Activated T-cell treated with anti-CD3 and anti-CD28 coated beads for 4 hours (primary cell): Measurements from ENCODE around the gene MEI1.

Experiments
- DNase-seq: peaks from one replicate; pipeline ENCODE4 v3.0.0-alpha.2; 2020

MEI1 gene

DNA sequence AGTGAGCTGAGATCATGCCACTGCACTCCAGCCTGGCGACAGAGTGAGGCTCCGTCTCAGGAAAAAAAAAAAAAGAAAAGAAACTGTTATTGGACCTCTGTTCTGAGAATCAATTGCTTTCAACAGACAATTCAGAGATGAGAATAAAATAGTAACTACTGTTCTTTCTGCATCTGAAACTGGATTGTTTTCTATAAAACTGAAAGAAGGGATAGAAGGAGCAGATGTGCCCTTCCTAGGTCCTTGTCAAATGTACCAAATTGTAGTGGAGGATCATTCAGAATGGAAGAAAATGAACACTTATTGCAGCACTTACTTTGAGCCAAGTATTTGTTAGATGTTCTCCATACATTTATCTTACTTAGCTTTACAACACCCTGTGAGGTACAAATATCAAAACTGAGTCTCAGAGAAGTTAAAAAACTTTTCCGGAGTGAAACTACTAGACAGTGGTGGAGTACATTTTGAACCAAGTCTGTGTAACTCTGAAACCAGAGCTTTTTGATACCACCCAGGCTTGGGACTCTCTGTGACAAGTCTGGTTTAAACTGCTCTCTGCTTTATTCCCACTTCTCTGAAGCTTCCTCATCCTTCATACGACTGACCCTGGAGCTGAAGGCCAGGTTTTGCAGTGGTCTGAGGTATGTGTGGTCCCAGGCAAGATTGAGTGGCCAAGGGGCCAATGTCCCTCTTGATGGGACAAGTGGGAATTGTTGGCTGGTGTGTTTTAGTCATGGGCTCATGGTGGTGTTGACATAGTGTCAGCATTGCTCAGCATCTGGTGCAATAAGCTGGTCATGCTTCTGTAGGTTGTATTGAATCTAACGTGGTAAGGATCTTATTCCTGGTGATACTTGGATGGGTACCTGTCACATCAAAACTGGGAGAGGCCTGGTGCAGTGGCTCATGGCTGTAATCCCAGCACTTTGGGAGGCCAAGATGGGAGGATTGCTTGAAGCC is 53.0 kb downstream of the MEI1 start:
- no peak for DNase-seq

DNA sequence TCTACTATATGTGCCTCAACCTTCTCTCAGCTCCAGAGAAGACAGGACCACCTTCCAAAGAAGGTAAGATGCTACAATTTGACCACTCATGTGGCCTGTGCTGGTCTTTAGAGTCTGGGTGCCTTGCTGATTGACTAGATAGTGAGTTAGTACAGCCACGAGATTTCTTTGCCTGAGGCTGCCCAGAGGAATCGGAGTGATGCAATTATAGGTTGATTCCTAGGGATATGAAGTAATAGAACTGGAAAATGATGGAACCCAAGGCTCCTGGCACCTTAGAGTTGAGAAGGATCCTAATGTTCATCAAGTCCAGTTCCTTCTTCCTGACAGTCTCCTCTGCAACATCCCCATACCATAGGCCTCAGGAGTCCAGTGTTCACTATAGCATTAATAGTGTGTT is 54.7 kb downstream of the MEI1 start:
- DNase-seq = no peak

DNA sequence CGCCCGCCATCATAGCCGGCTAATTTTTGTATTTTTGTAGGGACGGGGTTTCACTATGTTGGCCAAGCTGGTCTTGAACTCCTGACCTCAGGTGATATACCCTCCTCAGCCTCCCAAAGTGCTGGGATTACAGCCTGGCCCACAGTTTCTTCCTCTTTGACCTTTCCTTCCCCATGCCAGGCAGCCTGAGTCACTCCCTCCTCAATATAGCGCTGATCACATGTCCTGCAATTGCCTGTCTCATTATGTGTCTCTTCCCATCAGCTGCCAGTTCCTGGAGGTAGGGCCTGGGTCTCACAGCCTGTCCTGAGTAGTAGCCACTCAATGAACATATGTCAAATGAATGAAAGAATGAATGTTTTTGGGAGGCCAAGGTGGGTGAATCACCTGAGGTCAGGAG is 58.2 kb downstream of the MEI1 start:
- DNase-seq = no peak

DNA sequence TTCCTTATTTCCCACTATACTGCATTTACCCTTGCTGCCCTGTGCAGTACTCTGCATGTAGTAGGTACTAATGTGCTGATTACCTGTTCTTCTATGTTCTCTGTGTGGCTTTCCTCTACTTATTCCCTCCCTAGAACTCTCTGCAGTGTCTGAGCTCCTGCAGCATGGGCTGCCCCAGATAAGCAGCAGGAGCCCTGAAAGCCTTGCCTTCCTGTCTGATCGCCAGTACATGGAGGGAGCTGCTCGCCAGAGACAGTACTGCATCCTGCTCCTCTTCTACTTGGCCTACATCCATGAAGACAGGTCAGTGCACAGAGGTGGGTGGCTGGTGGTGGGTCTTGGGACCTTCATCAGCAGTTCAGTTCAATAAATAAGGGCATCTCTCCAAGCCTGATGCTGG is 58.9 kb downstream of the MEI1 start:
- no peak for DNase-seq

DNA sequence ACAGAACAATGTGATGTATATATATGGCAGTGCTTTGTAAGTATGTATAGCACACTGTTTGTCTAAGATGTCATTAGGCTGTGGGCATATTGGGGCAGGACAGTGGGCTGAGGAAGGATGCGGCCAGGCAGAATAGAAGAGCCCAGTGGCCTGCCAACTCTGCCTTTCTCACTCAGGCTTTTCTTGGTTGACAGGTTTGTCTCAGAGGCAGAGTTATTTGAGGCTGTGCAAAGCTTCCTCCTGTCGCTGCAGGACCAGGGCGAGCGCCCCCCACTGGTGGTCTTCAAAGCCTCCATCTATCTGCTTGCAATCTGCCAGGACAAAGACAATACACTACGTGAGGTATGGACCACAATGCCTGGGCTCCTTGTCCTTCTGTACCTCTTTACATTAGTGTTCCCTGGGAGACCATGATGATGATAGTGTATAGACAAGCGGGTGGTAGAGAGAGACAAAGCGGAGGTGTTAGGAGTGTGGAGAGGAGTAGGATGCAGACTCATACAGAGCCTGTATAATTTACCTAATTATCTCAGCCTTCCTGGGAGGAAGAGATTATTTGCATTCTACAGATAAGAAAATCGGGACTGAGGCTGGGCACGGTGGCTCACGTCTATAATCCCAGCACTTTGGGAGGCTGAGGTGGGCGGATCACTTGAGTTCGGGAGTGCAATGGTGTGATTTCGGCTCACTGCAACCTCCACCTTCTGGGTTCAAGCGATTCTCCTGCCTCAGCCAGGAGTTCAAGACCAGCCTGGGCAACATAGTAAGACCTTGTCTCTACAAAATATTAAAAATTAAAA is 63.9 kb downstream of the MEI1 start:
- no peak for DNase-seq

DNA sequence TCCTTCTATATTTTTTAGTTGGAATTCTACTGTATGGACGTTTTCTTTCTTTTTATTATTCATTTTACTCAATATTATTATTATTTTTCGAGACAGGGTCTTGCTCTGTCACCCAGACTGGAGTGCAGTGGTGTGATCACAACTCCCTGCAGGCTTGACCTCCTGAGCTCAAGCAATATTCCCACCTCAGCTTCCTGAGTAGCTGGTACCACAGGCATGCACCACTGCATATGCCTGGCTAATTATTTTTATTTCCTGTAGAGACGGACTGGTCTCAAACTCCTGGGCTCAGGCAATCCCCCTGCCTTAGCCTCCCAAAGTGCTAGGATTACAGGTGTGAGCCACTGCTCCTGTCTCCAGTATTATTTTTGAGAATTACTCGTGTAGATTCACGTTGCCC is 67.2 kb downstream of the MEI1 start:
- no peak for DNase-seq

DNA sequence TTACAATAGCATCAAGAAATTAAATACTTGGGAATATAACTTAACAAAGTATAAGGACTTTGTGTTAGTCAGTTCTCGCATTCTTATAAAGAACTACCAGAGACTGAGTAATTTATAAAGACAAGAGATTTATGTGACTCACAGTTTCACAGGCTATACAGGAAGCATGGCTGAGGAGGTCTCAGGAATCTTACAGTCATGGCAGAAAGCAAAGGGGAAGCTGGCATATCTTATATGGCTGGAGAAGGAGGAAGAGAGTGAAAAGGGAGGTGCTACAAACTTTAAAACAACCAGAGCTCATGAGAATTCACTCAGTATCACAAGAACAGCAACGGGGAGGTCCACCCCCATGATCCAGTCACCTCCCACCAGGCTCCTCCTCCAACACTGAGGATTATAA is 69.1 kb downstream of the MEI1 start:
- DNase-seq = no peak

DNA sequence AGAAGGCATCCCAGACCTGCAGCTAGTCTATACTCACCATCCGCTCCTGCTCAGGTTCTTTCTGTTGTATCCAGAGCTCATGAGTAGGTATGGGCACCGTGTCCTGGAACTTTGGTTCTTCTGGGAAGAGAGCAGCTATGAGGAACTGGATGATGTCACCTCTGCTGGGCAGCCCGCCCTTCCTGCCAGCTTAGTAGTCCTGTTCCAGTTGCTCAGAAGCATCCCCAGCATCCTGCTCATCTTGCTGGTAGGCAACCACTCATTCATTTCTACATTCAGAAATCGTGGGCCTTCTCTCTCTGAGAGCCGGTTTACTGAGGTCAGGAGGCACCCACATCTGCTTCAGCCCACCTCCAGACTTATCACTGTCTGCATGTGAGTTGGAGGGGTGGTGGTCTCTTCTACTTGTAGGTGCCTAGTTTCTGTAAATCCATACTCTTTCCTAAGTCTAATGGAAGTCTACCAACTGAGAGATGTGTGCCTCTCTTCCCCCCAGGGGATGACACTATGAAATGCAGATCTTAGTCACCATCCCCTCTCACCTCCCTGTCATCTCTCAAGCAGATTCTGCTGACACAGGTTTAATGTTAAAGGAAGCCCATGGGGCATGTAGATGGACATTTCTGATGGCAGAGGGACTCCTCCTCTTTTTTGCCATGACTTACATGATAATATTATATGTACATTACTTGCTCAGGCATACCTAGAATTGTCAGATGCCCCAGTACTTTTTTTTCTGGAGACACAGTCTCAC is 71.6 kb downstream of the MEI1 start:
- no peak for DNase-seq

DNA sequence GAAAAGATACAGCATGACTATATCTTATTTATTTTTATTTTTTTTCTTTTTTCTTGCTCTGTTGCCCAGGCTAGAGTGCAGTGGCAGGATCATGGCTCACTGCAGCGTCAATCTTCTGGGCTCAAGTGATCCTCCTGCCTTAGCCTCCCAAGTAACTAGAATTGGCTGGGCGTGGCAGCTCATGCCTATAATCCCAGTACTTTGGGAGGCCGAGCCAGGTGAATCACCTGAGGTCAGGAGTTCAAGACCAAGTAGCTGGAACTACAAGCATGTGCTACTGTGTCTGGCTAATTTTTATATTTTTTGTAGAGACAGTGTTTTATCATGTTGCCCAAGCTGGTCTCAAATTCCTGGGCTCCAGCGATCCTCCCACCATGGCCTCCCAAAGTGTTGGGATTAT is 72.9 kb downstream of the MEI1 start:
- DNase-seq = no peak

DNA sequence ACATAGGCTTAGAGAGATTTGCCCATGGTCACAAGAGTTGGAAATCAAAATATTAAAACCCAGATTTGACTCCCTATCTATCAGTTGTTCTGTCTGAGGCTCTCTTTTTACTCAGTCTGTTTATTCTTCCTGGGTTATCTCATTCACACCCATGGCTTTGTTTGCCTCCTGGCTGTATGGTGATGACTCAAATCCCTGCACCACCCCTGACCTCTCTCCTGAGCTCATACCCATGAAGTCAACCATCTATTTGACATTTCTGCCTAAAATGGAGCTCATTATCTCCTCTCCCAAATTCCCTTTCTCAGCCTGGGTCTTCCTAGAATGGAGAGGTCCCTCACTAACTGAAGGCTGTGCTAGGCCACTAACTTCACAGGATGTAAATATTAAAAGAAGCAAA is 73.3 kb downstream of the MEI1 start:
- DNase-seq = no peak

DNA sequence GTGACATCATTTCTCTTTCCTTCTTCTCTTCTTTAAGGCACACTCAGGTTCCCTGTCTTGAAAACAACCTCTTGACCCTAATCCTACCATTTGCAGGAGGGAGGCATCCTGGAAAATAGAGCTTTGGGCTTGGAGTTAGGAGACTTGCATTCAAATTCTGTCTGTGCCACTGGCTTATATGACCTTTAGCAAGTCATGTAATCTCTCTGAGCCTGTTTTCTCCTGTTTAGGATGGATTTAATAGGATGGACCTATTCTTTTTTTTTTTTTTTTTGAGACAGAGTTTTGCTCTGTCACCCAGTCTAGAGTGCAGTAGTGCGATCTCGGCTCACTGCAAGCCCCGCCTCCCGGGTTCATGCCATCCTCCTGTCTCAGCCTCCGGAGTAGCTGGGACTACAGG is 76.0 kb downstream of the MEI1 start:
- no peak for DNase-seq

DNA sequence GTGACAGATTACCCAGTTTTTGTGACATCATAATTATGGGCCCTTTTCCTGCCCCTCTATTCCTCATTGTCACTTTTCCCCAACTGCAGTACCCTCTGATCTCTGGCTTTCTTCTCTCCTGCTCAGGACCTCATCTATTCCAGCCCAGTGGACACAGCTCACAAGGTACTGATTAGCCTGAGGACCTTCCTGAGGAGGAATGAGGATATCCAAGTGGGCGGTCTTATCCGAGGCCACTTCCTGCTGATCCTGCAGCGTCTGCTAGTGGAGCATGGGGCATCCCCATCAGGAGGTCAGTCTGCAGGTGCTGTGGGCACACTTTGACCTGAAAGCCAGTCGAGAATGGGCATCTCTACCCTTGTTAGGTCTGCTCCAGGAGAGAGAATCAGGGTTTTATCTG is 76.7 kb downstream of the MEI1 start:
- no peak for DNase-seq

DNA sequence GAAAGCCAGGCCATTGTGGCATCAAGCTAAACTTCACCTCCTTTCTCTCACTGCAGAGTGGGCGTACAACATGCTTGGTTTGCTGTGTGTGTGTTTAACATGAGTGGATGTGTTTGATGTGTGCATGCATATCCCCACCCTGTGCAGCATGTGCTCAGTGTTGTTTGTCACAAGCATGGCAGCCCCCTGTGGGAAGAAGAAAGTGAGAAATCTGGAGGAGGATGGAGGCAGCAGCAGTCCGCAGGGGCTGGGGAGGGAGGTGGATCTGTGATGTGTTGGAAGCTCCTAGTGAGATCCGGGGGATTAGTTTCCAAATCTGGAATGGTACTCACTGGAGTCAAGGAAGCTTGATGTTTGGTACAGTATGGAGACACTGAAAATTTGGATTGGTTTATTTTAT is 77.1 kb downstream of the MEI1 start:
- no peak for DNase-seq

DNA sequence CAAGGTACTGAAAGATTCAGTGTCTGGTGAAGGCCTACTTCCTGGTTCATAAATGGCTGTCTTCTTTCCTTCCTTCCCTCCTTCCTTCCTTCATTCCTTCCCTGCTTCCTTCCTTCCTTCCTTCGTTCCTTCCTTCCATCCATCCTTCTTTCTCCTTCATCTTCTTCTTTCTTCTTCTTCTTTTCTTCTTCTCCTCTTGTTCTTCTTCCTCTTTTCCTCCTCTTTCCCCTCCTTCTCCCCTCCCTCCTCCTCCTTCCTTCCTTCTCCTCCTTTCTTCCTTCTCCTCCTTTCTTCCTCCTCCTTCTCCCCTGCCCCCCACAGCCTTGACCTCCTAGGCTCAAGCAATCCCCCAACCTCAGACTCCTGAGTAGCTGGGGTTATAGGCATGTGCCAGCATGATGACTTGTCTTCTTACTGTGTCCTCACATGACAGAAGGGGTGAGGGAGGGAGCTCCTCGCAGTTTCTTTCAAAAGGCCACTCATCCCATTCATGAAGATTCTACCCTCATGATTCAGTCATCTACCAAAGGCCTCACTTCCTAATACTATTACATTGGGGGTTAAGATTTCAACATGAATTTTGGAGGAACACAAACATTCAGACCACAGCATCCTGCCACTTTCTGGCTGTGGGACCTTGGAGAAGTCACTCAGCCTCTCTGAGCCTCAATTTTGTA is 78.6 kb downstream of the MEI1 start:
- no peak for DNase-seq

DNA sequence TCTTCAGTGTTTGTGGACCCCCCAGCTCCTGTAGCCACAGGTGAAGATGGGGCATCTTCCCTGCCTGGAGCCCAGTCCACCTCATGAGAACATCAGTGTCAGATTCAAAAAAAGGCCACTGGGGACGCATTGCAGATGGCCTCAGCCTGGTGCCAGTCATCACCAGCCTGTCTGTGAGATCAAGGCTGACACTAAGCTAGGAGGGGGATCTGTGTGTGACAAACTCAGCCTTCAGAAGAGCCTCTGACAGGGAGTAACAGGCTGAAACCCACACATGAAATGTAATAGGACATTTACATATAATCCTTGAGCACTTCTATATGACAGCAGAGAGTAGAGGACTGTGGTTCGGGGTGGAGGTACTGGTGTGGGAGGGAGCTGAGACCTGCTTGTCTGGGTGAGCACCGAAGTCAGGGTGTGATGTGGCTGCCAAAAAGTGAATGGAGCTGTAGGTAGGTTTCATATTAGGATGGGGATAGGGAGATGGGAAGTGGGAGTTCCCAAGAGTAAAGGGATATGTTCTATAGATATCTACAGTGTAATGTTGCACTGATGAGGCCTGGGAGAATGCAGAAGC is 80.7 kb downstream of the MEI1 start:
- DNase-seq = no peak

DNA sequence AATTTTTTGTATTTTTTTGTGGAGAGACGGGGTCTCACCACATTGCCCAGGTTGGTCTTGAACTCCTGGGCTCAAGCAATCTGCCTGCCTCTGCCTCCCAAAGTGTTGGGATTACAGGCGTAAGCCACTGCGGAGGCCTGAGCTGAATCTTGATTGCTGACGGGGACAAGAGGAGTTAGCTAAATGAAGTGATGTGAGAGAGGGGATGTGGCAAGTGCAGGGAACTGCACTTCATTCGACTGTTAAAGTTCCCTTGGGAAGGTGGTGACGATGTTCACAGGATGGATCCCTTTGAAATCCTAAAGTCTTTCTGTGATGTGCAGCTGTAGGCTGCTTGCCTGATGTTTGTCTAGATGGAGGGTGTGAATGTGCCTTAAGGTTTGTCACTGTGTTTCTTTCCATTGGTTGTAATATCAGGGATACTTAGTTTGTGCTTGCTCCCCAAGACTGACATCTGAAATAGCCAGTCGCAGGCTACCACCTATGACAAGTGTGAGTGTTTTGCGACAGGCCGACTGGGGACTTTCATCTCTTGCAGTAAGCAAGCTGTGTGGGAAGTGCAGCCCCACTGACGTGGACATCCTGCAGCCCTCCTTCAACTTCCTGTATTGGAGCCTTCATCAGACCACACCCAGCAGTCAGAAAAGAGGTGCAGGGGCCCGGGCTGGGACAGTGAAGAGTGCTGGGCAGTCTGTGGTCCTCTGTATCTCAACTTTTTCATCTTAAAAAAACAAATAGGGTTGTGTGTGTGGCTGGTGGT is 81.6 kb downstream of the MEI1 start:
- peak; percentile 61 for DNase-seq

DNA sequence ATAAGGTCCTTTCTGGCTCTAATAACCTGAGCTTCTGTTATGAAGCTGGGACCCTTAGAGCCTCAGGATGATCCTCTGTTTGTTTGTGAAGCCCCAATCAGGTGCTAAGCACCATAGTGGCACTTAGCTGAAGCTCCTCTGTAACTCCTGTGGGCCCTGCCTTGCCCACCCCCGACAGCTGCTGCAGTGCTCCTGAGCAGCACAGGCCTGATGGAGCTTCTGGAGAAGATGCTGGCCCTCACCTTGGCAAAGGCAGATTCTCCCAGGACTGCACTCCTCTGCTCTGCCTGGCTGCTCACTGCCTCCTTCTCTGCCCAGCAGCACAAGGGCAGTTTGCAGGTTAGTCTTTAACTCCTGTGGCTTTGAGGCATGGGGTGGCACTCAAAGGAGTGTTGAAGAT is 82.2 kb downstream of the MEI1 start:
- DNase-seq = no peak

DNA sequence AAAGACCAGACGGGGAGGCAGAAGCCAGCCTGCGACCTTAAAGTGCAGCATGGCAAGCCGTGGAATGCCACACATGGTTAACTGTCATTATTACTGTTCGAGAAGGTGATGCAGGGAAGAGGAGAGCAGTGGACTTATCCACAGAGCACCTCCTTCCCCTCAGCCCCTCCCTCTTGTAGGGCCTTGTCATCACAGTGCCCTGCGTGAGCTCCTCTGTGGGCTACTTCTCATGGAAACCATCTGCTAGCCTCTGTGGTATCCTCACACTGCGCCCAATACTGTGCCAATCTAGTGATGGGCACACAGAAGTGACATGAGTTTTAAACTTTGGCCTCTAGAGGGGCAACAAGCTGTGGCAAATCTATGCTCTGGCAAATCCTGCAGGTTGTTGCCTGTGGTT is 83.0 kb downstream of the MEI1 start:
- DNase-seq = no peak

DNA sequence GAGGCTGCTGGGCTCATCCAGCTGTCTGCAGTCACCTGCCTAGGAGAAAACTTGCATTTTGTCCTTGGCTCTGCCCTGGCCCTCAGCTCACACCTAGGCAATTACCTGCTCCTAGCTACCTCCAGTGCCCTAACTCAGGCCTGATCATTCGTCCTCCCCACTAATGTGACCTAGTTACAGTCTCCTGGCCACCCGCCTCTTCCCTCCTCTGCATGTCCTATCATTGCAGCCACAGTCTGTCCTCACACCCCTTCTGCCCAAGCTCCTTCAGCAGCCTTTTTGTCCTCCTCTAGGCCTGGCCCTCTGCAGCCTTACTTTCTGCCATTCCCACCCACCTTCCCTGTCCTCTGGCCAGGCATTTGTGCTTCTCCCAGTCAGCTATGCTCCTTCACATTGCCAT is 83.4 kb downstream of the MEI1 start:
- DNase-seq = no peak

DNA sequence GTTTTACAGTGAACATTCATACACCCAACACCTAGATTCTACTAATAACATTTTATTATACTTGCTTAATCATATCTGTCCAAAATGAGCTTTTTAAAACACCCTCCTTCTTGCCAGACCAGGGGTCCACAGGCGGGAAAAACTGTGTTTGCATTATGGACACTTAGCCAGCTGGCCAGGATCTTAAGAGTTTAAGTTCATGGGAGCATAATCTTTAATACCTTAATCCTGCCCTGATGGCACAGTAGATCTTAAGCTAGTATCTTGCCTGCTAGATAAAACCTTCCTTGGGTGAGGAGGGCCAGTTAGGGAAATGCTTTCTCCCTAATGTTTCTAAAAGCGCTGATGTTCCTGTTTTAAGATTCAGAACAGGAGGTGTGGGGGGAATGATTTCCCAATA is 88.0 kb downstream of the MEI1 start:
- DNase-seq = no peak

DNA sequence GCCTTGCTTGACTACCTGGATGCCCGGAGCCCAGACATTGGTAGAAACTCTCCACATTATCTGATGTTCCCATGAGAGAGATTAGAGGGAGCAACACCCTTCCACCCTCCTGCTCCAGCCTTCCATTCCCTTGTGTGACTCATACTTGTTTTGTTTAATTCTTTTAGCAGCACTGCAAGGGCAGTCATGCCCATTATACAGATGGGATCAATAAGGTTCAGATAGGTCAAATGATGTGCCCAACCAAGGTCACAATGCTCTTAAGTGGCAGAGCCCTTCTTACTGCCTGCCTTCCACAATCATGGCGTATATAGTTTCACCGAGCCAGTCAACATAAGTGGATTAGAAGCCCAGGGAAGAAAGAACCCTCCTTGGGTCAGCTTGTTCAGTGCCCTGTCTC is 94.6 kb downstream of the MEI1 start:
- no peak for DNase-seq

DNA sequence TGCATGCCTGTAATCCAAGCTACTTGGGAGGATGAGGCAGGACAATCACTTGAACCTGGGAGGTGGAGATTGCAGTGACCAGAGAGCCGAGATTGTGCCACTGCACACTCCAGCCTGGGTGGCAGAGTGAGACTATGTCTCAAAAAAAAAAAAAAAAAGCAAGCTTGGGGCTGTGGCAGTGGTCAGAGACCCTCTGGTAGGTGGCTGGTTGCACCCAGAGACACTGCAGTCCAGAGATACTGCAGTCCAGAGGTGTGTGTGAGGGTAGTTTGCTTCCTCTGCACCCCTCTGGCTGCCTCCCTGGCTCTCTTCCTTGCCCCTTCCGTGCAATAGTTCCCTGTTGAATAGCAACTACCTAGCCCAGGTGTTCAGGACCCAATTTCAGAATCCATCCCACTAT is 99.4 kb downstream of the MEI1 start:
- no peak for DNase-seq
